Esophagus muscularis mucosa (tissue), 4 donors: ENCODE data around the gene ALCAM.

Experiments used
- EP300 ChIP-seq: sonication (generic); formaldehyde crosslinking; IDR thresholded peaks from one replicate; pipeline ENCODE4 v1.6.1; 2017; ENCODE audit warnings: antibody characterized with exemption
- POLR2A ChIP-seq: fragments of 450-650 bp; IDR thresholded peaks from one replicate; pipeline ENCODE4 v1.6.1; 2017; ENCODE audit warnings: antibody characterized with exemption, moderate library complexity, mild to moderate bottlenecking, low read depth
- POLR2AphosphoS5 ChIP-seq, 2 donors: sonication (generic); formaldehyde crosslinking; IDR thresholded peaks; one replicate each; pipeline ENCODE4 v1.6.1; 2017; ENCODE audit warnings: antibody characterized with exemption in 2 of 2
- TF ChIP-seq, protein P1 (sequence below), 3 experiments: fragments of 200-600 bp in 2 of 3; fragments of 450-650 bp in 1 of 3; sonication (generic) in 2 of 3; IDR thresholded peaks; one replicate each; pipeline ENCODE4 v1.5.1; 2017 to 2019; ENCODE audit warnings: antibody characterized with exemption in 3 of 3, mild to moderate bottlenecking in 2 of 3, moderate library complexity in 1 of 3

DNA sequence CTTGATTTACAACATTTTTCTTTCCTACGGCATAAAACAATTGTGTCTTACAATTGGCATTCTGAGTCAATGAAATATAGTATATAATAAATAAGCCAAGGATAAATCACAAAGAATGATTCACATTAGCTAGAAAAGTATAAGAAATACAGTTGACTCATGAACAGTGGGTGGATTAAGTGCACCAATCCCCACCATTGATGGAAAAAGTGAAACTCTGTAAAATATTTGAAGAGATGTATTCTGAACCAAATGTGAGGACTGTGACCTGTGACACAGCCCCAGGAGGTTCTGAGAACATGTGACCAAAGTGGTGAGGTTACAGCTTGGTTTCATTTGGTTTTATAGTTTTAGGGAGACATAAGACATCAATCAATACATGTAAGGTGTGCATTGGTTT is 227.5 kb downstream of the ALCAM start:
- TF ChIP-seq POLR2A (no peak), POLR2AphosphoS5 (IDR thresholded peaks at IDR 0.05) (no peak), EP300 (no peak)
- TF ChIP-seq, protein P1, sequence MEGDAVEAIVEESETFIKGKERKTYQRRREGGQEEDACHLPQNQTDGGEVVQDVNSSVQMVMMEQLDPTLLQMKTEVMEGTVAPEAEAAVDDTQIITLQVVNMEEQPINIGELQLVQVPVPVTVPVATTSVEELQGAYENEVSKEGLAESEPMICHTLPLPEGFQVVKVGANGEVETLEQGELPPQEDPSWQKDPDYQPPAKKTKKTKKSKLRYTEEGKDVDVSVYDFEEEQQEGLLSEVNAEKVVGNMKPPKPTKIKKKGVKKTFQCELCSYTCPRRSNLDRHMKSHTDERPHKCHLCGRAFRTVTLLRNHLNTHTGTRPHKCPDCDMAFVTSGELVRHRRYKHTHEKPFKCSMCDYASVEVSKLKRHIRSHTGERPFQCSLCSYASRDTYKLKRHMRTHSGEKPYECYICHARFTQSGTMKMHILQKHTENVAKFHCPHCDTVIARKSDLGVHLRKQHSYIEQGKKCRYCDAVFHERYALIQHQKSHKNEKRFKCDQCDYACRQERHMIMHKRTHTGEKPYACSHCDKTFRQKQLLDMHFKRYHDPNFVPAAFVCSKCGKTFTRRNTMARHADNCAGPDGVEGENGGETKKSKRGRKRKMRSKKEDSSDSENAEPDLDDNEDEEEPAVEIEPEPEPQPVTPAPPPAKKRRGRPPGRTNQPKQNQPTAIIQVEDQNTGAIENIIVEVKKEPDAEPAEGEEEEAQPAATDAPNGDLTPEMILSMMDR (IDR thresholded peaks at IDR 0.05): no peak
